Left ventricle myocardium inferior (tissue), 1 donor: ENCODE results near the gene GRAPL. TPM values are rescaled to one million over a fixed set of nuclear protein-coding genes. Genes with fewer than 3 reads are reported as not detected.
"Not testable (repeated sequence)": the region's sequence is repeated elsewhere in the genome, so short reads cannot be mapped to it uniquely, and the experiment has no call there.

Source experiments
- DNase-seq: peaks from one replicate; pipeline ENCODE4 v3.0.0-alpha.2; 2020
- H3K27ac ChIP-seq: fragments of 200-600 bp; replicated peaks from 2 replicates; pipeline ENCODE4 v1.8.0; 2021
- H3K27me3 ChIP-seq: fragments of 200-600 bp; 2 replicates; pipeline ENCODE4 v1.8.0; 2021; ENCODE audit warnings: low read depth
- H3K36me3 ChIP-seq: fragments of 200-600 bp; 2 replicates; pipeline ENCODE4 v1.8.0; 2021
- H3K4me1 ChIP-seq: fragments of 200-600 bp; 2 replicates; pipeline ENCODE4 v1.8.0; 2021
- H3K4me3 ChIP-seq: fragments of 200-600 bp; 2 replicates; pipeline ENCODE4 v1.8.0; 2021; ENCODE audit warnings: mild to moderate bottlenecking, moderate library complexity
- H3K9me3 ChIP-seq: fragments of 200-600 bp; replicated peaks from 2 replicates; pipeline ENCODE4 v1.8.0; 2021
- intact Hi-C: fragments of 100-400 bp; cut with micrococcal nuclease; formaldehyde crosslinking; loops from one replicate; pipeline ENCODE4 v1.11.0; 2022
- total RNA-seq: library from RNA; stranded (reverse); fragmentation: NEBNext Ultra II Directional; extraction: Animal tissue kit (Norgen Biotek cat#: 25700); gene quantifications from one replicate; pipeline ENCODE4 v1.2.1, GENCODE V29; 2021
- TF ChIP-seq, protein P1 (sequence below): fragments of 200-600 bp; IDR thresholded peaks from 2 replicates; pipeline ENCODE4 v1.8.0; 2021; ENCODE audit warnings: antibody characterized with exemption, mild to moderate bottlenecking, borderline replicate concordance
- donor health status: DM: no; HTN: yes; CAD: no; lungs with severe emphysema.

GRAPL gene
- total RNA-seq, 1 donor from 2014 or later = 1.5 TPM

DNA sequence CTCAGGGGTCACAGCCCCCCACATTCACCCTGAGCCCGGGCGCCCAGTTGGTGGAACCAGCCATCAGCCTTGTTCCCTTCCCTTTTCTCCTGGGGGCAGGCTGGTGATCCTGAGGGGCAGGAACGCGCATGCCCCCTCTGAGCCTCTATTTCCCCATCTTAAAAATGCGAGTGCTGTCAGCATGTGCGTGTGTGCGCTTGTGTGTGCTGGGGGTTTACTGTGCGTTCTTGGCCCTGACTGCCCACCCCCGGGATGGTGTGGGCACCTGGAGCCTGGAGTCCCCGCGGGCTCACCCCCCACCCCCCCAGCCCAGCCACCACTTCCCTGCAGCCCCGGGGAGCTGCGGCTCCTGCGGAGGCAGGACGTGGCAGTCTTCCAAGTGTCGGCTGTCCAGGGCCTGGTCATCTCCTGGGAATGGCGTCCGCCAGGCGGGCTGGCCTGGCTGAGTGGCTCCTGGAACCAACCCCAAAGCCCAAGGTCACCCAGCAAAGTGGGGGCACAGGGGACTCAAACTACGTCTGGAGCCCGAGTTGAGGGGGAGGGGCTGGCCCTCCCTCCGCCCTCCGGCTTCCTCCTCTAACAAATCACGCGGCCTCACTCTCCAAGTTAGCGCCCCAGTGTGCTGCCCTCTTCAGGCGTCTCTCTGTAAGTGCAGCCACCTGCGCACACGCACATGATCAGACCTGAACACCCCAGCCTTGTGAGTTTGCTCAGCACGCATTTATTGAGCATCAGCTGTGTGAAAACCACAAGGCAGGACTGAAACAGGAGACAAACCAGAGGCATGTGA, 14.2 kb downstream of the GRAPL start:
- H3K27me3 ChIP-seq, H3K36me3 ChIP-seq, intact Hi-C loops, H3K9me3 ChIP-seq, H3K4me1 ChIP-seq: not testable (repeated sequence)
- DNase-seq = peak; percentile 19
- peak overlapping the region; percentile 83 for H3K27ac ChIP-seq
- peak overlapping the region; percentile 47 for H3K4me3 ChIP-seq

DNA sequence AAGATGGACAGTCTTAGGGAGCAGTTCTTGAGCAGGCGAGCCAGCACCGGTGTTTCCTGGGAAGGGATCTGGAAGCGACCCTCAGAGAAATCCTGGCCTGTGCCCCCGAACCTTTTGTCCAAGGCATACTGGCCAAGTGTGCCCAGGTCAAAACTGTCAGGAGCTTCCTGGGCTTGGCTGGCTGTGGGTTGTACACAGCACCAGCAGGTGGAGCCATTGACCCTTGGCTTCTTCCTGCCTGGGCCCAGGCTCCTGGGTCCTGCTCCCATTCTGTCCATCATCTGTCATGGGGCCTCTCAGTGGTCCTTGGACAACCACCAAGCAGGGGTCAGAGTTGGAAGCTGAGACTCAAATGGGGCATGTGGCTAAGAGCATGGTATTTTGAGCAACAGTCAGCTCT, 15.0 kb downstream of the GRAPL start:
- H3K27ac ChIP-seq = peak overlapping the region; percentile 46
- H3K36me3 ChIP-seq, H3K9me3 ChIP-seq, intact Hi-C loops, H3K4me3 ChIP-seq, H3K27me3 ChIP-seq, H3K4me1 ChIP-seq: not testable (repeated sequence)
- TF ChIP-seq, protein P1, sequence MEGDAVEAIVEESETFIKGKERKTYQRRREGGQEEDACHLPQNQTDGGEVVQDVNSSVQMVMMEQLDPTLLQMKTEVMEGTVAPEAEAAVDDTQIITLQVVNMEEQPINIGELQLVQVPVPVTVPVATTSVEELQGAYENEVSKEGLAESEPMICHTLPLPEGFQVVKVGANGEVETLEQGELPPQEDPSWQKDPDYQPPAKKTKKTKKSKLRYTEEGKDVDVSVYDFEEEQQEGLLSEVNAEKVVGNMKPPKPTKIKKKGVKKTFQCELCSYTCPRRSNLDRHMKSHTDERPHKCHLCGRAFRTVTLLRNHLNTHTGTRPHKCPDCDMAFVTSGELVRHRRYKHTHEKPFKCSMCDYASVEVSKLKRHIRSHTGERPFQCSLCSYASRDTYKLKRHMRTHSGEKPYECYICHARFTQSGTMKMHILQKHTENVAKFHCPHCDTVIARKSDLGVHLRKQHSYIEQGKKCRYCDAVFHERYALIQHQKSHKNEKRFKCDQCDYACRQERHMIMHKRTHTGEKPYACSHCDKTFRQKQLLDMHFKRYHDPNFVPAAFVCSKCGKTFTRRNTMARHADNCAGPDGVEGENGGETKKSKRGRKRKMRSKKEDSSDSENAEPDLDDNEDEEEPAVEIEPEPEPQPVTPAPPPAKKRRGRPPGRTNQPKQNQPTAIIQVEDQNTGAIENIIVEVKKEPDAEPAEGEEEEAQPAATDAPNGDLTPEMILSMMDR = peak; percentile 53
- peak; percentile 57 for DNase-seq

DNA sequence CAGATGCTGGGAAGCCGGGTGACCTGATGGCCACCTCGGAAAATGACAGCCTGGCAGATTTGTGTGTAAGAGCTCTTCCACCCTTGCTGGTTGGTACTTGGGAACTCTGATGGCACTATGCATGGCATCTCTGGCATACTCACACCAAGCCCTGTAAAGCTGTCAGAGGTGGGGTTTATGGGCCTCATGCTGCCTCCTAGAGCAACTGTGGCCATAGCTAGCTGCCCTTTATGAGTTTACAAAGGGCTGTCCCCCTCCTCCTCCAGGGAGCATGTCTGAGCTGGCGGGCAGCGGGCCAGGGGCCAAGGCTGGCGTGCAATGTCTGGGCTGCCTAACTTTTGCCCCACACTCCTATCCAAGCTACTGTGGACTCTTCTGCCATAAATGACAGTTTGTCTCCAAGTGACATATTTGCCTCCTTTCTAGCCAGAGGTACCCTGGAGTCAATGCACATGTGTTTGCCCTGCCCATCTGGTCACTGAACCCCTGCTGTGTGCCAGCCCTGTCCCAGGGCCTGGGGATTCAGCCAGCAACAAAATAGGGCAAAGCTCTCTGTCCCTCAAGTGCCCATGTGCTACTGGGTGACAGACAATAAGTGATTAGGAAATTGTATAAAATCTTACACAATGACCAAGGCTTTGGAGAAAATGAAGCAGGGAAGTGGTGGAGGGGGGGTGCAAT, 15.8 kb downstream of the GRAPL start:
- DNase-seq, H3K27ac ChIP-seq, H3K36me3 ChIP-seq, H3K27me3 ChIP-seq, H3K9me3 ChIP-seq, H3K4me3 ChIP-seq, intact Hi-C loops, H3K4me1 ChIP-seq: not testable (repeated sequence)

DNA sequence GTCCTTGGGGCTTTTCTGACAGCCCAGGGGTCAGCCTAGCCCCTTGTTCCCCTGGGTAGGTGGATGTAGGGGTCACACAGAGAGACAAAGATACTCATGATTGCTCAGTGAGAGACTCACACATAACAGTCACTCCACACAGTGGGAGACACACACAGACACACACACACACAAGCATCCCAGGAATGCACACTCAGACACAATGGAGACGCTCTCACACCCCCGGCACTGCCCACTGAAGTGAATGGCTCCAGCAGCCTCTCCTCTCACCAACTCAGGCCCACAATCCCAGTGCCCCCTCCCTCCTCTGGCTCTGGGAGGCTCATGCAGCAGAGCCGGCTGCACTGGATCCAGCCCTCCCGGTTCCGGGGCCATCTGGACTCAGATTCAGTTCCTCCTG, 17.0 kb downstream of the GRAPL start:
- H3K4me1 ChIP-seq, H3K9me3 ChIP-seq, H3K27ac ChIP-seq, DNase-seq, H3K36me3 ChIP-seq, H3K27me3 ChIP-seq, H3K4me3 ChIP-seq, intact Hi-C loops: not testable (repeated sequence)

DNA sequence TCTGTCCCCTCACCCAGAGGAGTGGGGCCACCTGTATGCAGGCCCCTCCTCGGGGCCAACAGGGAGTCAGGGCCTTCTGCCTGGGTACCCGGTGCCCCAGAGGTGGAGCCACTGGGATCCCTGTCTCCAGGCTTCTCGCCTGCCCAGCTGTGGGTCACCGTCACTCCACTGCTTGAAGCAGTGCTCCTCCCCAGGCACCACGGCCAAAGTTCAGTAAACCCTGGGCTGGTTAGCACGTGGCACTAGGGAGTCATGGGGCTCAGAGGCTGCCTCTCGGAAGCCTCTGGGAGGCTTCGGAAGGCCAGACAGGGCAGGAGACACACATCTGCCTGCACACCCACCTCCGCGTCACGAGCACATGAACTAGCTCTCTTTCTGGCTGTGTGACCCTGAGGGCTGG, 18.1 kb downstream of the GRAPL start:
- H3K9me3 ChIP-seq, H3K4me1 ChIP-seq, H3K36me3 ChIP-seq, H3K27ac ChIP-seq, DNase-seq, intact Hi-C loops, H3K27me3 ChIP-seq, H3K4me3 ChIP-seq: not testable (repeated sequence)

DNA sequence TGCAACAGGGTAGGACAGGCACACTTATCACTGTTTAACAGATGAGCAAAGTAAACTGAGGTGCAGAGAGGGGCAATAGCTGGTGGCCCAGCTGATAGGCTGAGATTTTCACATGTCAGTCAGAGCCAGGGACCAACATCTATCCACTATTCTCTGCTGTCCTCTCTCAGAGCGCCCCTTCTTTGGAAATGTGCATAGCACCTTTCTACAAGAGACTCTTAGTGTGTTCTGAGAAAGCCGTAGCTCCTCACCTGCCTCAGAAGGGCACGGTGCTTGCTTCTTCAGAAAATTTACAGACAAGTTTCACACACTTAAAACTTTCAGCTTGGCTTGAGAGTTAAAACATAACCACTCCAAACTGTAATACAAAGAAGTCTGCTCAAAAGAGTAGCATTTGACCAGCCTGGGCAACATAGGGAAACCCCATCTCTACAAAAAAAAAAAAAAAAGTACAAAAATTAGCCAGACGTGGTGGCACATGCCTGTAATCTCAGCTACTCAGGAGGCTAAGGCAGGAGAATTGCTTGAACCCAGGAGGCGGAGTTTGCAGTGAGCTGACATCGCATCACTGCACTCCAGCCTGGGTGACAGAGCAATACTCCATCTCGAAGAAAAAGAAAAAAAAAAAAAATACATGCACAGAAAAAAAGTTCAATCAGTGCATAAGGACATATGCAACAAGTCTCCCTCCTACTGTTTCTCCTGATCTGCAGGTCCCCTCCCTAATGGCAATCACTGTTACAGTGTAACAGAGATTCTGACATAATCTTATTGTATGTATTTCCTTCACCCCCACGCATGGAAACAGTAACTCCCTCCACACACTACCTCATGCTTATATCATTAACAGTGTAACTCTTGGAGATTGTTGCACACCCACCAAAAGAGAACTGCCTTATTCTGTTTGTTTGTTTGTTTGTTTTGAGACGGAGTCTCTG, 23.6 kb downstream of the GRAPL start:
- H3K4me1 ChIP-seq, intact Hi-C loops: not testable (repeated sequence)

DNA sequence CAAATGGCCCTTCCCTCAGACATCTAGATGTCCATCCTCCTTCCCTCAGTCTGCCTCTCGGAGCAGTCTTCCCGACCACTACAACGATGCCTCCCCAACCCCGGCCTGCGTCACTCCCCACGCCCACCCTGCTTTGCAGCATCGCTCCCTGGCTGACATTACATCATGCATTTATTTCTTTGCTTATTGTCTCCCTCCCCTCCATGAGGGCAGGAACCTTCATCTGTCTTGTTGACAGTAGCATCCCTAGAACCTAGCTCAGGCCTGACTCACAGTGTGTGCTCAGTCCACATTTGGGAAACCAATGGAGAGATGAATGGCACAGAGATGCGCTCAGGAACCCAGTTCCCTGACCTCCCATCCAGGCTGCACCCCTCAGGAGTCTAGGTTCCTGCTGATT, 30.2 kb downstream of the GRAPL start:
- intact Hi-C loops, H3K4me1 ChIP-seq, DNase-seq, H3K4me3 ChIP-seq, H3K27ac ChIP-seq, H3K27me3 ChIP-seq, H3K9me3 ChIP-seq, H3K36me3 ChIP-seq: not testable (repeated sequence)

More for the DNA sequence above, 23.6 kb downstream of the GRAPL start:
- not testable (repeated sequence) for H3K36me3 ChIP-seq, H3K9me3 ChIP-seq, H3K27me3 ChIP-seq, H3K27ac ChIP-seq, H3K4me3 ChIP-seq, DNase-seq

DNA sequence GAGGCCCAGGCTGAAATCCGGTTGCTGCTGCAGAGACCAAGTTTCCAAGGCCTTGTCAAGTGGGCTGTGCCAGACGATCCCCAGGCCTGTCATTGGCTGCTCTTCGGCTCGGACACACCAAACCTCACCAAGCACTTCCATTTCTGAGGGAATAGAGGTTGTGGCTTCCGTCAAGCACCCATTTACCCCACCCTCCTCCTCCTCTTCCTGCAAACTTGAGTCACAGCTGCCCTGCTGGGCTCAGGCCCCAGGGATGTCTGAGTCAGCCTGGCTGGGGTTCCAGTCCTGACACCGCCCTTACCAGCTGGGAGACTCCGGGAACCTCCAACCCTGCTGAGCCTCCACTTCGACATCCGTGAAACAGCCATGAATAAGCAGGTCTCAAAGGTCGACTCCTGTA, 31.1 kb downstream of the GRAPL start:
- H3K4me1 ChIP-seq, H3K27me3 ChIP-seq, H3K4me3 ChIP-seq, H3K36me3 ChIP-seq, DNase-seq, H3K27ac ChIP-seq, H3K9me3 ChIP-seq, intact Hi-C loops: not testable (repeated sequence)

DNA sequence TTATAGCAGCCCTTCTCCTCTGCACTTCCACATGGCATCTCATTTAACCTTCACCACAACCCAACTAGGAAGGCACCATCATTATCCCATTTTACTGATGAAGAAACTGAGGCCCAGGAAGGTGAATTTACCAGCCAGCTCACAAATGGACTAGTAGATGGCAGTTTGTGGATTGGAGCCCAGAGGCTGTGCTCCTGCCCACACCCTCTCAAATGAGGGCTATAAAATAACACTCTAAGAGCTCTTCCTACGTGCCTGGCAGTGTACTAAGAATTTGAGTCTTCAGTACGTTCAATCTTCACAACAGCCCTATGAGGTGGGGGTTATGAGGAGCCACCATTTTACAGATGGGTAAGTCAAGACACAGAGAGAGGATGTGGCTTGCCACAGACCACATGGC, 31.5 kb downstream of the GRAPL start:
- H3K36me3 ChIP-seq, H3K4me1 ChIP-seq, H3K4me3 ChIP-seq, DNase-seq, H3K9me3 ChIP-seq, intact Hi-C loops, H3K27me3 ChIP-seq, H3K27ac ChIP-seq: not testable (repeated sequence)

DNA sequence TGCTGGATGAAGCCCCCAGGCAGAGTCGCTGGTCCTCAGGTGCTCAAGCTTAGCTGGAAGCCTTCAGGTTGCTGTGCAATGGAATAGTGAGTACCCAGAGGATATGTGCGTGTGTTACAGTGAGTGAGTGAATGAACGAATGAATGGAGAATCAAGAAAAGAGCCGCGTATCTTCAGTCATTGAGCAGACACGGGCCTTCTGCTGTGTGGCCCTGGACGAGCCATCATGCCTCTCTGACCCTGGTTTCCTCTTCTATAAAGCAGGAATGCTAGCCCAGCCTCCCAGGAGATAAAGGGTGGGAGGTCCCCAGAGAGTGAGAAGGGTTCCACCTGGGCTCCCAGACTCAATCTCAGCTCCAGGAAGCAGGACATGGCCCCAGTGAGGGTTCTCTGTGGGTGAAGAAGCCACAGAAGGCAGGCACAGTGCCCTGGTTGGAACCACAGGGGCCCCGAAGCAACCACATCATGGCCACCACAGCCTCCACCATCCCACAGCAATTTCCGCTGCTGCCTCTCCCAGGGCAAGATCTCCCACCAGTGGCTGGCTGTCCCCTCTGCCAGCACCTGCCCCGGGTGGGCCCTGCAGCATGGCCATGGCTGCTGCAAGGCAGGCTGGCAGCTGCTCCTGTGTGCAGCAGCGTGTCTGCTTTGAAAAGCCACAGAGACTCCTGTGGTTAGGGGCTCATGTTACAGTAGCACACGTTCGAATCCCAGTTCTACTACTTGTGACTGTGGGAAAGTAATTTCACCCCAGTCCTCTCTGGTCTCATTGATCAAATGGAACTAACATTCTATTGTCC, 34.1 kb downstream of the GRAPL start:
- intact Hi-C loops = not testable (repeated sequence)

DNA sequence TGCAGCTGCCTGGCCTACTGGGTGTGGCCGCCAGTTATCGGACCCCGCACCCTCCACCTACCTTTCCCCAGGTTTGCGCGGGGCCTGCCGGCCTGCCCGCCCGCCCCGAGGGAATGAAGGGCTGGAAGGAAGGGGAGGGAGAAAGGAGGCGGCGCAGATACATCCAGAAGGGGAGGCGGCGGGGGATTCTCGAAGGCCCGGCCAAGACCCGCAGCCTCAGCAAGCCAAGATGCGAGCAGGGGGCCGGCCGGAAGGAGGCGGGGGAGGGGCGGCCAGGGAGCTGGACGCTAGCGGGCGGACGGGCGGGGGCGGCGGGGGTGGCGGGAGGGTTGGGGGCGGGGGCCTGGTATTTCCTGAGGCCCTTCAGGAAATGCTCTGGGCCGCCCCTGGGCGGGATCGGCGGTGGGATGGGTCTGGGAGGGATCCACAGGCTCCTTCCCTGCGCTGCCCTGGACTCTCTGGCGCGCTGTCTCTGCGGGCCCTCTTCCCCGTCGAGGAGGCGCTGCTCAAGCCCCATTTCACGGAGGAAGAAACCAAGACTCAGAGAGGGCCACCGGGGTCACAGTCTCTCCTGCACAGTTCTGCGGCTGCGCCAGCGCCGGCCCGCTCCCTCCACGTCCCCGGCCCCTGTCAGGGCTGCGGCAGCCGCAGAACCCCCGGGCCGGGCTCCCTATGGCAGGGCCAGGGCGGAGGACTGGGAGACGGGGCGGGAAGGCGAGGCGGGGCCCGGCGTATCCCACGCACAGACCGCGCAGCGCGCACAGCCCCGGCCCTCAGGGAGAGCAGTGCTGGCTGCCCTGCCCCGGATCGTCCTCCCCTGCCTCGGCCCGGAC, 35.2 kb downstream of the GRAPL start:
- H3K27me3 ChIP-seq, intact Hi-C loops, H3K36me3 ChIP-seq, H3K27ac ChIP-seq, DNase-seq, H3K9me3 ChIP-seq, H3K4me3 ChIP-seq, H3K4me1 ChIP-seq: not testable (repeated sequence)

More for the DNA sequence above, 34.1 kb downstream of the GRAPL start:
- H3K9me3 ChIP-seq, H3K27ac ChIP-seq, H3K36me3 ChIP-seq, H3K4me1 ChIP-seq, DNase-seq, H3K27me3 ChIP-seq, H3K4me3 ChIP-seq: not testable (repeated sequence)
